DMS 273 treated with DMSO at 0.1 percent for 48 hours (cell line): Measurements from ENCODE around the gene TRMT2B.
A peak's percentile ranks its signal among the peaks of the same experiment; 100 is the strongest.
"Not testable (repeated sequence)": the region's sequence is repeated elsewhere in the genome, so short reads cannot be mapped to it uniquely, and the experiment has no call there.

Experiments
- DNase-seq: peaks from one replicate; lab custom pipeline; 2025; lab: John Stamatoyannopoulos, UW

The TRMT2B gene

DNA sequence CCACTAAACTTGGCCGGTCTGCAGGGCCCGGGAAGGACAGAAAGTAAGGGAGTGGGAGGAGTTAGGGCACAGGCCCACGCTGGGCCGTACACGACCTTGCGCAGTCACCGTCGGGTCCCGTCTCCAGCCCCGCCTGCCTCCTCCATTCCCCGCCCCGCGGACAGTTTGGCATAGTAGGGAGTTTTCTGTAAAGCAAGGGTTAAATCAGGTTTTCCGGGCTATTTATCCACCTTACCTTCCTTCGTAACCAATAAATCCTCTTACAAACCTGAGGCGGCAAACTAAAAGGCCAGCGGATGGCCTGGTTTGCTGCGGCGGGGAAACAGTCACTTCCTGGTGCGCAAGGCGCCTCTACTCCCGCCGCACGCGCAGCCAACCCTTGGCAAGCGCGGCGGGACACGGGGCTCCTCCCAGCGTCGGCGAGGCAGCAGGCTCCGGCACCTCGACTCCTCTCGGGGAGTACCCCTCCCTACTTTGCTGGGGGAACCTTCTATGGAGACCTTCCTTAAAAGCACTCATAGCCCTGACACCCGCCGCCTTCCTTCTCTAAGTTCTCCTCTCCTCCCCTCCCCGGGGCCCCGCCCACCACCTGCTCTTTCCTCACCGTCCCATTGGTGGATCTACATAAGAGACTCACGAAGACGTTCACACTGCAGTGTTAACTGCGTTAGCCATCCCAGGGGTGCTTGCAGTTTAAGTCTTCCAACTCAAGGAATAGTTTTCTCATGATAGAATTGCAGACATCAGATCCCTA is at the start of gene TRMT2B:
TRMT2B (minus strand) TSS at position 563 of the 754 bp plus-strand sequence. CDS start 9,822 bp downstream, outside the sequence.
- peak; percentile 55 for DNase-seq

- peak; percentile 77 for DNase-seq
Observed at GRCh38 chrX:101097546-101098453, 45.9 kb upstream of the TRMT2B start, which contains the start of gene CENPI. Gene CENPI (plus strand): TSS chrX:101098204. CDS start chrX:101101071, 2,867 bp downstream.

GRCh38 chrX:101091817-101092216 is 39.9 kb upstream of the TRMT2B start:
- no peak for DNase-seq

DNA sequence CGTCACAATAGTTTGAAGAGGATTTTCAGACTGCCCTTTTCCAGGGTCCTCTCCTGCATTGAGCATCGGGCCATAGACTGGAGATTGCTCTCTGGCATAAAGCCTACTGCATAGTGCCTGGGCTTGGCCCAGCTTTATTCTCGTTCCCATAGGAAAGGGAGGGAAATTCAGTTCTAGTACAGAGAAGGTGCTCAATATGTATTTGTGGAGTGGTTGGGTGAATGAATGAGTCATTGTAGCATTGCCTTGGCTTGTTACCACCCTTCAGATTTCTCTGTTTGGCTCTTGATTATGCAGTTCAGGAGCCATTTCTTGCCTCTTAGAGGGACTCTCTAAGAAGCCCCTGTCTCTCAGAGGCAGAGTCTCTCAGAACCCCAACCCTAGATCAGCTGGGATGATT is 29.3 kb upstream of the TRMT2B start:
- no peak for DNase-seq

DNA sequence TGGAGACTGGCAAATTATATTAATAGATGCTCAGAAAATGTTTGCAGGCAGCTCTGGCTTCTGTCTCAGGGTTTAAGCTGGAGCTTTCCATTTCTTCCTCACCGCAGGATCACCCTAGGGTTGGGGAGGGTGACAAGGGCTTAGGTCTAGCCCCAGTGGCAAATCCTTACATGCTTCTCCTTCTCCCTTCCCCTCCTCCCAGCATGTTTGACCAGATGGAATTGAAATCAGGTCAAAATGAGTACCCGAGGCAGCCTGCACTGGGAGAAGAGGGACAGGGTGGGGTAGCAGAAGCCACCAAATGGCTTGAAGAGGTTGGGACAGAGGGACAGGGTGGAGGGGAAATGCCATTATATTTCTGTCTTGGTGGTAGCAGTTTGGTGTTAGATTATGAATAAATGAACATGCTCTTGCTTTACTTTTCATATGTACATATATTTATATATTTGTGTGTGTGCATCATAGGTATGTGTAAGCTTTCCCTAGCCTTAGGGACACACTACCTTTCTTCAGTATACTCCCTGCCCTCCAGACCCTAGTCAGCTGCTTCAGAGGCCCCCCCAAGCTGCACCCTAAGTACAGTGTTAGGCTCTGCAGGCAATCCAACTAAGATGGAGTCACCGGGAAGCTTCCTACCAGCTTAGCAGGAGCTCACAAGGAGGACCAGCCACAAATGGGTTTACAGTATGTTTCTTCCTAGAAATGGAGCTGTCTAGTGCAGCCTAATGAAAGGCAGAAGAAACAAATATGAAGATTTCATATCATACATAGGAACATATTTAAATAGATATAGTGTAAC is 28.6 kb upstream of the TRMT2B start:
- no peak for DNase-seq

DNA sequence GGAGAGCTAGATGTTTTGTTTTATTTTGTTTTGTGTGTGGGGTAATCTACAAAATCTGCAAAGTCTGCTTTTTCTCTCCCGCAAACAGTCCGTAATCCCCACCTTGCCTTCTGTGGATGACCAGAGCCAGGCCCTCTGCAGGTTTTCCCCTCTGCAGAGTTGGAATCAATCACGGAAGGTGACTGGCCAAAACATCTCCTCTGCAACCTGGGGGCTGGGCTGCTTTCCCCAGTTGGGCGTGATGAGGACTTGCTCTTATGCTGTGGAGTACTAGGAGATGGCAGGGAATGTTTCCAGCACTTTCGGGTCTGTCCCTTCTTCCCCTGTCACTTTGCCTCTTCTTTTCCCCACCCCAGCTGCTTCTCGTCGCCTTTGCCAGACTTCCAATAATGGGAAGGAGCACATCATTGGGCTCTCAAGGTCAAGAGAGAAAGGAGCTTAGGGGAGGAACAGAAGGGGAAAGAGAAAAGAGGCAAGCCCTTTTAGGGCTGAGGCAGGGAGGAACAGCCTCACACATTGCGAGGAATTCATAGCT is 27.9 kb upstream of the TRMT2B start:
- no peak for DNase-seq

GRCh38 chrX:101078716-101079598 is 27.0 kb upstream of the TRMT2B start, which contains the start of gene TMEM35A:
Gene TMEM35A (plus strand): TSS chrX:101078879. CDS start chrX:101079003, 124 bp downstream.
- DNase-seq, result no peak

GRCh38 chrX:101071582-101071981 is 19.7 kb upstream of the TRMT2B start:
- no peak for DNase-seq

GRCh38 chrX:101062176-101062575 is 10.3 kb upstream of the TRMT2B start:
- no peak for DNase-seq

DNA sequence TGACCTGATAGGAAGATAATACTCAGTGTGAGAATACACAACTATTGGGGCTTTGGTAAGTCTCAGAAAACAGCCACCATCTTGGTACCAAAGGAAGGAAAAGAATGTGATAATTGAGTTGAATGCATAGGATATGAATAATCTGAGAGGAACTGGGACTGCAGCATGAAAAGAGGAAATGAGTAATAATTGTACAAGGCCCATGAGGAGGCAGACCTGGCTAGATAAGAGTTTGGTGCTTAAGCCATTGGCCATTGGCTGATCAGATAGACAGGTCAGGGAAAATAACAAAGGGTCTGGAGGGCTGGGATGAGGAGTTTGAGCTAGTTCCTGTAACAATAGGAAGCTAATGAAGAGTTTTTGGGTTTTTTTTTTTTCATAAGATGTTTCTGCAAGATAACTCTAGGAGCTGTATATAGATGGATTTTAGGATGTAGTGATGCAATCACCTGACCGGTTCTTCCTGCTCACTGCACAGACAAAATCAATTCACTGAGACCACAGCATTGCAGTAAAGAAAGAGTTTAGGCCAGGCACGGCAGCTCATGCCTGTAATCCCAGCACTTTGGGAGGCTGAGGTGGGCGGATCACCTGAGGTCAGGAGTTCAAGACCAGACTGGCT is 5.3 kb upstream of the TRMT2B start:
- no peak for DNase-seq

DNA sequence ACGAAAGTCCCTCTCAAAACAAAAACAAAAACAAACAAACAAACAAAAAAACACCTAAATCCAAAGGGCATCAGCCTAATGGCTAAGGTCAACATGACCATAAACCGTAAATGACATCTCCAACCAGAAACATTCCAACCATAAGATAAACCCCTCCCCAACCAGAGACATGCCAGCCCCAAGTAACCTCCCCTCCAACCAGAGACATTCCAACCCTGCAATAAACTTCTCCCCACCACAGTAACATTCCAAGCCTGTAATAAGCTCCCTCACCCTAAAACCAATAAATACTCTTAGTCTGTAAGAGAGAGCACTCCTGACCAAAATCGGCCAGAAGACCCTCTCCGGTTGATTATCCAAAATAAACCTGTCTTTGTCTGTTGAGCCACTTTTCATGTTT is 4.6 kb upstream of the TRMT2B start:
- DNase-seq, result not testable (repeated sequence)

DNA sequence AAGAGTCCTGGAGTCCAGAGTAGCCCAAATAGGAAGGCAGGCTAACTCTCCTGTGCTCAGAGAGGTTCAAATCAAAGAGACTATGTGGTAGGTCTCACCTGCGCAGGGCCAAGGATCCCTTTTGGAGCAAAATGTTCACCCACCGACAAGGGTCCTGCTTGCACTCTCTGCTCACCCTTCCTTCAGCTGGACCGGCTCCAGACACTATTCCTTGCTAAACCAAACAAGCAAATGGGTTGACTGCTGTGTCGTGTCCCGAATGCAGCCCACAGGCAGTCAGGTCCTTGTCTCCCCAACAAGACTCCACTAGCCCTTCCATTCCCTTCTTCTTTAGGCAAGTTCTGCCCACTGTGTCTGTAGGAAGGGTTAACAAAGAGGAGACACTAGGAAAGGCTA is 760 bp downstream of the TRMT2B start:
- no peak for DNase-seq

- no peak for DNase-seq
Observed at GRCh38 chrX:101040197-101040596, 11.7 kb downstream of the TRMT2B start.

GRCh38 chrX:101037231-101037630 is 14.7 kb downstream of the TRMT2B start:
- no peak for DNase-seq

- no peak for DNase-seq
Observed at GRCh38 chrX:101029665-101030064, 22.2 kb downstream of the TRMT2B start.

DNA sequence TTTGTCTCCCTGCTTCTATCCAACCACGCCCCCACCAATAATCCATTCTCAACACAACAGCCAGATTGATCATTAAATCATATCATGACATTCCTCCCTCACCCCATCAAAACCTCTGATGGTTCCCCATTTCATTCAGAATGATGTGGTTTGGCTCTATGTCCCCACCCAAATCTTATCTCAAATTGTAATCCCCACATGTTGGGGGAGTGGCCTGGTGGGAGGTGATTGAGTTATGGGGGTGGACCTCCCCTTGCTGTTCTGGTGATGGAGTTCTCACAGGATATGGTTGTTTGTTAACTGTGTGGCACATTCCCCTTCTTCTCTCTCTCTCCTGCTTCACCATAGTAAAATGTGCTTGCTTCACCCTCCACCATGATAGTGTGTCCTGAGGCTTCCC is 23.3 kb downstream of the TRMT2B start:
- DNase-seq, result no peak

GRCh38 chrX:101025126-101025525 is 26.8 kb downstream of the TRMT2B start:
- DNase-seq, result no peak

- DNase-seq, result no peak
Observed at GRCh38 chrX:101022020-101022419, 29.9 kb downstream of the TRMT2B start.

DNA sequence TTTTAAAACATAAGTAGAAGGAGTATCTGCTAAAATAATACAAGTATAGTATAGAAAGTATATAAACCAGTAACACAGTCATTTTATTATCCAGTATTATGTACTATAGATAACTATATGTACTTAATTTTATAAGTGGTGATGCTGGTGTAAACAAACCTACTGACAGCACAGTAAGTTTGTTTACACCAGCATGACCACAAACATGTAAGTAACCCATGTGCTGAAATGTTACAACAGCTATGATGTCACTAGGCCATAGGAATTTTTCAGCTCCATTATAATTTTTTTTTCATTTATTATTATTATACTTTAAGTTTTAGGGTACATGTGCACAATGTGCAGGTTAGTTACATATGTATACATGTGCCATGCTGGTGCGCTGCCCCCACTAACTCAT is 39.9 kb downstream of the TRMT2B start:
- DNase-seq, result not testable (repeated sequence)

GRCh38 chrX:101009090-101009489 is 42.8 kb downstream of the TRMT2B start:
- no peak for DNase-seq
